ENCODE measurements around the gene RIMS3. TPM values are rescaled to one million over a fixed set of nuclear protein-coding genes. Genes with fewer than 3 reads are reported as not detected.

The RIMS3 gene
- polyA plus RNA-seq, 1 donor from 2014 or later: 31.6 TPM

DNA sequence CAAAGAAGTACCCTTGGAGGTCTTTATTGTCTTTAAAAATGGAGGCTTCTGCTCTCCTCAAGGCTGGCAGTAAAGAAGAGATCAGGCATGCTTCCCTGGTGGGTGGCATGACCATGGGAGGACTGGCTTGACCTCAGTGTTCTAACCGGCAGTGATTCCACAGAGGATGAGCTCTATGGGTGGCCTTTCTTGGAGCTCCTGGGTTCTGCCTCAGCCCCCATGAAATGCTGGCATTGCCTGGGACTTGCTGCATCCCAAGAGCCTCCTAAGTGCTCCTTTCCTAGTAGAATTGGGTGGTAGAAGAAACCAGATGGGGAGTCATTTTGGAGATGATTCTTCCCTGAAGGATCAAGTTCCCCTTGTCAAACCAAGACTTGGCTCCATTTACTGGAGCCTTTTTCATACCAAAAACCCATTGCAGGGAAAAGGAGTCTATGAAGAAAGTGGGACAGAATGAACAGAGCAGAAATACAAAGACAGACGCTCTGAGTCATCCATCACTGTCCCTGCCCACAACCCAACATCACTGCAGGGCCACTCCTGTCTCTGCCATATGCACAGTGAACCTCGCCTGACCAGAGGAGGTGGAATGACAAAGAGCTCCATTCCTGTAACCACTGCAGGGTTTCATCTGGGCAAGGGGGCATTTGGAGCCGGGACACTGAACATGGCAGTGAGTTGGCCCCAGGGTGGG lies 42.4 kb downstream of the RIMS3 start:
- Histone ChIP-seq H3K36me3 (ENCODE audit: insufficient read depth, low read length) (no peaks in the 10 kb centered on the region), H3K9me3 (ENCODE audit: low read length) (no peaks in the 10 kb centered on the region), H3K4me3 (ENCODE audit: low read length) (no peak overlapping the region), H3K27ac (ENCODE audit: low read length) (no peak overlapping the region), H3K9me2 (ENCODE audit: insufficient read depth, low read length) (no peaks in the 10 kb centered on the region), H3K4me2 (ENCODE audit: low read length) (no peak overlapping the region), H3F3A (ENCODE audit: insufficient read depth, low read length, poor library complexity, severe bottlenecking) (no peaks in the 10 kb centered on the region), H3K9ac (ENCODE audit: low read length) (no peak overlapping the region), H4K20me1 (ENCODE audit: insufficient read depth) (no peaks in the 10 kb centered on the region), H2AFZ (ENCODE audit: low read depth, low read length) (no peak overlapping the region), H3K27me3 (ENCODE audit: insufficient read depth, low read depth, low read length) (no peaks in the 10 kb centered on the region), H3K79me2 (replicated peaks; ENCODE audit: insufficient read depth, low read length) (no peaks in the 10 kb centered on the region)
- TF ChIP-seq POLR2AphosphoS5 (IDR thresholded peaks at IDR 0.05) (no peak), REST (IDR thresholded peaks at IDR 0.05; ENCODE audit: borderline replicate concordance) (no peak), EP300 (conservative IDR thresholded peaks at IDR 0.05; ENCODE audit: poor library complexity, severe bottlenecking) (no peak), MXI1 (conservative IDR thresholded peaks at IDR 0.05; ENCODE audit: poor library complexity, severe bottlenecking) (no peak), EZH2 (IDR thresholded peaks at IDR 0.05; ENCODE audit: borderline replicate concordance, insufficient read depth, low read length, poor library complexity, severe bottlenecking) (no peak), SMC3 (conservative IDR thresholded peaks at IDR 0.05; ENCODE audit: poor library complexity) (no peak), TAF1 (IDR thresholded peaks at IDR 0.05; ENCODE audit: low read depth) (no peak), RAD21 (conservative IDR thresholded peaks at IDR 0.05) (no peak)
- TF ChIP-seq, protein P1, sequence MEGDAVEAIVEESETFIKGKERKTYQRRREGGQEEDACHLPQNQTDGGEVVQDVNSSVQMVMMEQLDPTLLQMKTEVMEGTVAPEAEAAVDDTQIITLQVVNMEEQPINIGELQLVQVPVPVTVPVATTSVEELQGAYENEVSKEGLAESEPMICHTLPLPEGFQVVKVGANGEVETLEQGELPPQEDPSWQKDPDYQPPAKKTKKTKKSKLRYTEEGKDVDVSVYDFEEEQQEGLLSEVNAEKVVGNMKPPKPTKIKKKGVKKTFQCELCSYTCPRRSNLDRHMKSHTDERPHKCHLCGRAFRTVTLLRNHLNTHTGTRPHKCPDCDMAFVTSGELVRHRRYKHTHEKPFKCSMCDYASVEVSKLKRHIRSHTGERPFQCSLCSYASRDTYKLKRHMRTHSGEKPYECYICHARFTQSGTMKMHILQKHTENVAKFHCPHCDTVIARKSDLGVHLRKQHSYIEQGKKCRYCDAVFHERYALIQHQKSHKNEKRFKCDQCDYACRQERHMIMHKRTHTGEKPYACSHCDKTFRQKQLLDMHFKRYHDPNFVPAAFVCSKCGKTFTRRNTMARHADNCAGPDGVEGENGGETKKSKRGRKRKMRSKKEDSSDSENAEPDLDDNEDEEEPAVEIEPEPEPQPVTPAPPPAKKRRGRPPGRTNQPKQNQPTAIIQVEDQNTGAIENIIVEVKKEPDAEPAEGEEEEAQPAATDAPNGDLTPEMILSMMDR (IDR thresholded peaks at IDR 0.05; ENCODE audit: poor library complexity, severe bottlenecking): no peak

- no peak for TF ChIP-seq RAD21 (conservative IDR thresholded peaks at IDR 0.05)
- TF ChIP-seq, protein P1 (IDR thresholded peaks at IDR 0.05; ENCODE audit: poor library complexity, severe bottlenecking): no peak
- no peak for TF ChIP-seq POLR2AphosphoS5 (IDR thresholded peaks at IDR 0.05)
- TF ChIP-seq EZH2 (IDR thresholded peaks at IDR 0.05; ENCODE audit: borderline replicate concordance, insufficient read depth, low read length, poor library complexity, severe bottlenecking): no peak
- no peak for TF ChIP-seq EP300 (conservative IDR thresholded peaks at IDR 0.05; ENCODE audit: poor library complexity, severe bottlenecking)
- no peak for TF ChIP-seq SMC3 (conservative IDR thresholded peaks at IDR 0.05; ENCODE audit: poor library complexity)
- no peak for TF ChIP-seq TAF1 (IDR thresholded peaks at IDR 0.05; ENCODE audit: low read depth)
- TF ChIP-seq MXI1 (conservative IDR thresholded peaks at IDR 0.05; ENCODE audit: poor library complexity, severe bottlenecking): no peak
- TF ChIP-seq REST (IDR thresholded peaks at IDR 0.05; ENCODE audit: borderline replicate concordance): no peak
- Histone ChIP-seq H3K27ac (ENCODE audit: low read length) (no peak overlapping the region), H3K79me2 (replicated peaks; ENCODE audit: insufficient read depth, low read length) (no peaks in the 10 kb centered on the region), H2AFZ (ENCODE audit: low read depth, low read length) (no peak overlapping the region), H3K4me3 (ENCODE audit: low read length) (no peak overlapping the region), H3K4me2 (ENCODE audit: low read length) (no peak overlapping the region), H3K9me3 (ENCODE audit: low read length) (no peaks in the 10 kb centered on the region), H3K9ac (ENCODE audit: low read length) (no peak overlapping the region), H3K36me3 (ENCODE audit: insufficient read depth, low read length) (no peaks in the 10 kb centered on the region), H3K27me3 (ENCODE audit: insufficient read depth, low read depth, low read length) (no peaks in the 10 kb centered on the region), H3K9me2 (ENCODE audit: insufficient read depth, low read length) (no peaks in the 10 kb centered on the region), H3F3A (ENCODE audit: insufficient read depth, low read length, poor library complexity, severe bottlenecking) (no peaks in the 10 kb centered on the region), H4K20me1 (ENCODE audit: insufficient read depth) (no peaks in the 10 kb centered on the region)
These were observed 43.5 kb downstream of the RIMS3 start for GRCh38 chr1:40621821-40622450.

Measured in neural cell (in vitro differentiated cells).